Activated CD4-positive, CD25-positive, alpha-beta regulatory T cell treated with anti-CD3 and anti-CD28 coated beads, Interleukin-2, amount 50 U/mL, for 72 hours (primary cell): ENCODE data around the gene PCSK7.
"Not testable (repeated sequence)": the region's sequence is repeated elsewhere in the genome, so short reads cannot be mapped to it uniquely, and the experiment has no call there.

Source experiments
- DNase-seq: peaks from one replicate; pipeline ENCODE4 v3.0.0; 2021

PCSK7 gene

GRCh38 chr11:117212697-117213355 is 19.0 kb downstream of the PCSK7 start:
- DNase-seq, result no peak

- no peak for DNase-seq
Measured at GRCh38 chr11:117210620-117211019, 21.3 kb downstream of the PCSK7 start.

- not testable (repeated sequence) for DNase-seq
Measured at GRCh38 chr11:117209351-117210125, 22.3 kb downstream of the PCSK7 start.

GRCh38 chr11:117208710-117209109 is 23.2 kb downstream of the PCSK7 start:
- not testable (repeated sequence) for DNase-seq

GRCh38 chr11:117207481-117207880 is 24.4 kb downstream of the PCSK7 start:
- DNase-seq, result not testable (repeated sequence)

GRCh38 chr11:117206859-117207258 is 25.0 kb downstream of the PCSK7 start:
- DNase-seq, result not testable (repeated sequence)

- DNase-seq, result not testable (repeated sequence)
Measured at GRCh38 chr11:117206111-117206510, 25.8 kb downstream of the PCSK7 start.

- DNase-seq, result no peak
Measured at GRCh38 chr11:117205211-117205818, 26.6 kb downstream of the PCSK7 start.

GRCh38 chr11:117204283-117205080 is 27.4 kb downstream of the PCSK7 start:
- no peak for DNase-seq

- DNase-seq, result no peak
Measured at GRCh38 chr11:117203069-117203407, 28.8 kb downstream of the PCSK7 start.

- DNase-seq, result no peak
Measured at GRCh38 chr11:117202386-117203068, 29.3 kb downstream of the PCSK7 start.

- no peak for DNase-seq
Measured at GRCh38 chr11:117201658-117202305, 30.1 kb downstream of the PCSK7 start.

GRCh38 chr11:117200813-117201657 is 30.8 kb downstream of the PCSK7 start:
- DNase-seq, result no peak

- DNase-seq, result no peak
Measured at GRCh38 chr11:117199916-117200812, 31.7 kb downstream of the PCSK7 start.

- DNase-seq, result no peak
Measured at GRCh38 chr11:117199053-117199915, 32.6 kb downstream of the PCSK7 start, which contains the start of gene TAGLN. TAGLN (plus strand) TSS chr11:117199370; CDS start chr11:117203014, 3,644 bp downstream.

GRCh38 chr11:117198613-117199012 is 33.3 kb downstream of the PCSK7 start:
- DNase-seq, result no peak

- DNase-seq, result no peak
Measured at GRCh38 chr11:117197516-117198456, 34.1 kb downstream of the PCSK7 start.

GRCh38 chr11:117197006-117197405 is 34.9 kb downstream of the PCSK7 start:
- no peak for DNase-seq
